GM18519 (cell line): Measurements from ENCODE around the gene GPLD1.

Source experiments
- ATAC-seq: cut with Tn5 transposase; IDR thresholded peaks from one replicate; pipeline ENCODE4 v1.9.1; 2021; ENCODE audit warnings: mild to moderate bottlenecking, moderate library complexity; ENCODE audit not compliant: unreplicated experiment, low FRiP score

GPLD1 gene

GRCh38 chr6:24458941-24459340 lies 30.4 kb downstream of the GPLD1 start:
- ATAC-seq, result no peak

GRCh38 chr6:24458134-24458533 lies 31.2 kb downstream of the GPLD1 start:
- ATAC-seq, result no peak

GRCh38 chr6:24455061-24455460 lies 34.3 kb downstream of the GPLD1 start:
- ATAC-seq, result no peak

- no peak for ATAC-seq
Observed at GRCh38 chr6:24454452-24454851, 34.9 kb downstream of the GPLD1 start.

- ATAC-seq, result no peak
Observed at GRCh38 chr6:24453921-24454320, 35.5 kb downstream of the GPLD1 start.

GRCh38 chr6:24451581-24452388 lies 37.6 kb downstream of the GPLD1 start:
- ATAC-seq, result no peak

- no peak for ATAC-seq
Observed at GRCh38 chr6:24448828-24449525, 40.4 kb downstream of the GPLD1 start.

GRCh38 chr6:24448396-24448795 lies 41.0 kb downstream of the GPLD1 start:
- no peak for ATAC-seq

- no peak for ATAC-seq
Observed at GRCh38 chr6:24446670-24447069, 42.7 kb downstream of the GPLD1 start.

- no peak for ATAC-seq
Observed at GRCh38 chr6:24445704-24446103, 43.7 kb downstream of the GPLD1 start.

- ATAC-seq, result no peak
Observed at GRCh38 chr6:24444588-24444987, 44.8 kb downstream of the GPLD1 start.

GRCh38 chr6:24441599-24441904 lies 47.8 kb downstream of the GPLD1 start:
- ATAC-seq, result no peak

- no peak for ATAC-seq
Observed at GRCh38 chr6:24440897-24441598, 48.3 kb downstream of the GPLD1 start.

- no peak for ATAC-seq
Observed at GRCh38 chr6:24439858-24440539, 49.4 kb downstream of the GPLD1 start.

- no peak for ATAC-seq
Observed at GRCh38 chr6:24436979-24437378, 52.4 kb downstream of the GPLD1 start.

GRCh38 chr6:24432611-24433010 lies 56.8 kb downstream of the GPLD1 start:
- no peak for ATAC-seq

- no peak for ATAC-seq
Observed at GRCh38 chr6:24431045-24431451, 58.3 kb downstream of the GPLD1 start.

- ATAC-seq, result no peak
Observed at GRCh38 chr6:24430086-24430485, 59.3 kb downstream of the GPLD1 start.

- ATAC-seq, result no peak
Observed at GRCh38 chr6:24429146-24429545, 60.2 kb downstream of the GPLD1 start.

GRCh38 chr6:24428615-24429014 lies 60.8 kb downstream of the GPLD1 start:
- no peak for ATAC-seq
